GM21737 (cell line): ENCODE results near the gene HBS1L.

Experiments used
- ATAC-seq: cut with Tn5 transposase; IDR thresholded peaks from one replicate; pipeline ENCODE4 v1.9.1; 2021; ENCODE audit warnings: mild to moderate bottlenecking, moderate library complexity; ENCODE audit not compliant: unreplicated experiment

Gene HBS1L

GRCh38 chr6:134954272-134955000, 100.2 kb downstream of the HBS1L start:
- ATAC-seq: no peak

- ATAC-seq: no peak
These were observed 102.9 kb downstream of the HBS1L start for GRCh38 chr6:134951494-134952263.

GRCh38 chr6:134950482-134950881, 104.1 kb downstream of the HBS1L start:
- no peak for ATAC-seq

GRCh38 chr6:134949927-134950326, 104.7 kb downstream of the HBS1L start, which contains the start of gene ALDH8A1:
Gene ALDH8A1, minus strand, starts transcription at chr6:134950101. Its CDS starts 48 bp downstream, at chr6:134950053.
- ATAC-seq: no peak

- no peak for ATAC-seq
These were observed 105.9 kb downstream of the HBS1L start for GRCh38 chr6:134948691-134949090.

GRCh38 chr6:134948142-134948541, 106.5 kb downstream of the HBS1L start:
- no peak for ATAC-seq

- ATAC-seq: no peak
These were observed 109.6 kb downstream of the HBS1L start for GRCh38 chr6:134945045-134945444.

- ATAC-seq: no peak
These were observed 111.0 kb downstream of the HBS1L start for GRCh38 chr6:134943522-134944111.

GRCh38 chr6:134938896-134939295, 115.7 kb downstream of the HBS1L start:
- ATAC-seq: no peak

GRCh38 chr6:134937426-134937825, 117.2 kb downstream of the HBS1L start:
- no peak for ATAC-seq

GRCh38 chr6:134936931-134937330, 117.7 kb downstream of the HBS1L start:
- ATAC-seq: no peak

- ATAC-seq: no peak
These were observed 118.1 kb downstream of the HBS1L start for GRCh38 chr6:134936476-134936875.

- ATAC-seq: no peak
These were observed 119.7 kb downstream of the HBS1L start for GRCh38 chr6:134934793-134935485.

GRCh38 chr6:134932535-134933470, 121.8 kb downstream of the HBS1L start:
- no peak for ATAC-seq

- no peak for ATAC-seq
These were observed 122.5 kb downstream of the HBS1L start for GRCh38 chr6:134932098-134932497.

GRCh38 chr6:134930463-134930862, 124.2 kb downstream of the HBS1L start:
- ATAC-seq: no peak

GRCh38 chr6:134928151-134928900, 126.3 kb downstream of the HBS1L start:
- no peak for ATAC-seq

GRCh38 chr6:134925800-134926199, 128.8 kb downstream of the HBS1L start:
- no peak for ATAC-seq

- ATAC-seq: no peak
These were observed 132.8 kb downstream of the HBS1L start for GRCh38 chr6:134921721-134922261.
